Transverse colon (tissue), 4 donors: Measurements from ENCODE around the gene GAS2L2. TPM values are rescaled to one million over a fixed set of nuclear protein-coding genes. Genes with fewer than 3 reads are reported as not detected.

Experiments
- DNase-seq: peaks from one replicate; pipeline ENCODE4 v3.0.0-alpha.2; 2019
- H3K27ac ChIP-seq, 4 donors: fragments of 200-600 bp; sonication (generic); 2 replicates each; pipeline ENCODE4 v1.5.1; 2016 to 2018; ENCODE audit warnings: inconsistent platforms in 4 of 4
- H3K27me3 ChIP-seq: fragments of 200-600 bp; sonication (generic); 2 replicates; pipeline ENCODE4 v1.5.1; 2017; ENCODE audit warnings: inconsistent platforms
- H3K36me3 ChIP-seq, 4 donors: fragments of 200-600 bp; sonication (generic); 2 replicates each; pipeline ENCODE4 v1.5.1; 2017 to 2019; ENCODE audit warnings: inconsistent platforms in 4 of 4
- H3K4me1 ChIP-seq, 4 donors: fragments of 200-600 bp; sonication (generic); 2 replicates each; pipeline ENCODE4 v1.5.1; 2017 to 2020; ENCODE audit warnings: inconsistent platforms in 4 of 4
- H3K4me3 ChIP-seq, 4 donors: fragments of 200-600 bp; sonication (generic); 1 replicate in 1 of 4; 2 replicates in 3 of 4; pipeline versions ENCODE4 v1.5.1 to v1.6.1; 2017 to 2019; ENCODE audit warnings: inconsistent platforms in 4 of 4
- H3K9me3 ChIP-seq, 2 donors: fragments of 200-600 bp; sonication (generic); 2 replicates each; pipeline ENCODE4 v1.5.1; 2017 to 2019; ENCODE audit warnings: inconsistent platforms in 2 of 2
- CTCF ChIP-seq, 5 experiments: fragments of 200-600 bp in 3 of 5; fragments of 450-650 bp in 2 of 5; sonication (generic) in 3 of 5; IDR thresholded peaks; 1 replicate in 2 of 5; 2 replicates in 3 of 5; pipeline ENCODE4 v1.5.1; 2016 to 2017; ENCODE audit warnings: antibody characterized with exemption in 5 of 5, inconsistent platforms in 3 of 5, mild to moderate bottlenecking in 2 of 5, moderate library complexity in 1 of 5
- EP300 ChIP-seq: sonication (generic); formaldehyde crosslinking; IDR thresholded peaks from one replicate; pipeline ENCODE4 v1.6.1; 2017; ENCODE audit warnings: antibody characterized with exemption, low read depth
- POLR2A ChIP-seq: fragments of 450-650 bp; IDR thresholded peaks from one replicate; pipeline ENCODE4 v1.6.1; 2016; ENCODE audit warnings: antibody characterized with exemption, mild to moderate bottlenecking, moderate library complexity
- POLR2AphosphoS5 ChIP-seq, 3 donors: sonication (generic); formaldehyde crosslinking; IDR thresholded peaks; one replicate each; pipeline ENCODE4 v1.6.1; 2016; ENCODE audit warnings: antibody characterized with exemption in 3 of 3
- WGBS, 2 donors: methylation state at CpG; one replicate each; pipeline ENCODE4 v1.1.5; 2018; ENCODE audit warnings: low coverage in 1 of 2; 5-methylcytosine and 5-hydroxymethylcytosine counted together
- in situ Hi-C, 4 donors: fragments of 200-750 bp; cut with MboI; loops; one replicate each; pipeline versions ENCODE4 v1.15.0 to v1.15.1; 2017; ENCODE audit warnings: low sequenced_read_pairs in 3 of 4, low pct_ligation_motif_present in 1 of 4, low pct_unique_long_range_greater_than_20kb in 1 of 4
- intact Hi-C: fragments of 100-400 bp; cut with DNase I; formaldehyde crosslinking; loops from one replicate; pipeline ENCODE4 v1.15.1; 2023; ENCODE audit warnings: low total_unique reads
- total RNA-seq, 4 donors: library from RNA; depleted of rRNA; stranded (reverse); fragments of >200 nt; gene quantifications; one replicate each; pipeline ENCODE4 v1.1.0, GENCODE V29; 2016

Gene GAS2L2
- total RNA-seq, 4 donors from 2014 or later = not detected

DNA sequence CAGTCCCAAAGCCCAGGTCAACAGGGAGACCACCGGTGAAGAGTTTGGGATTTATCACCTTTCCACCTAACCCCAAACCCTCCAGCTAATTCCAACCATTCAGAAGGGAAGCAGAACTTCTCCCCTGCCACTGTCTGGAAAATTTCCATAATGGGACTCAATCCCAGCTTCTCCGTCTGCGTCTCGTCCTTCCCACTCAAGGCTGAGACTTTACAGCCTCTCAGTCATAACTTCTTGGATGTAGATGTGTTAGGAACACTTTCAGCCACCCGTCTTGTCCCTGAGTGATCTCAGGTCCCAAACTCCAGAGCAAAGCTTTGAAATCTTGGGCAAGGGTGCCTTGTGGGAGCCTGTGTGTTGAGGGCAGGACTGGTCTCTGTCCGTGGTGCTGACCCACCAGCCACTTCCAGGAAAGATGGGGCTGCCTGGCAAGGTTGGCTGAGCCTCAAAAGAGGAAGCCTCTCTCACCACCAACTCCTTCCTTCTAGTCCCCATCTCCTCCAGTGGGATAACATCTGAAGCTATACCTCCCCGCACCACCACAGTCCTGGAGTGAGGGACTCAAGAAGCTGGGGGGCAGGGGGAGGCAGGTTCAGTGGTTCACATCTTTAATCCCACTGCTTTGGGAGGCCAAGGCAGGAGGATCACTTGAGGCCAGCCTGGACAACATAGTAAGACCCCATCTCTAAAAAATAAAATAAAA lies 9.3 kb downstream of the GAS2L2 start:
- no peak for DNase-seq
- no peaks in the 10 kb centered on the region for H3K36me3 ChIP-seq
- no peaks in the 10 kb centered on the region for H3K9me3 ChIP-seq
- peaks cover 0 to 7% (median 5%) of the 10 kb centered on the region in 4 donors for H3K4me1 ChIP-seq
- intact Hi-C loops (loop anchor here (10.0 kb wide), 2 partner anchors 49 to 129 kb away; no protein-coding TSS in a partner anchor), in situ Hi-C loops (loop anchor here (10.0 to 25.0 kb wide), 4 partner anchors 131 to 606 kb away; partner anchors contain the start of genes NLE1 (in 1 of the 4) and UNC45B (in 1 of the 4))
- H3K27me3 ChIP-seq = peaks cover 48% of the 10 kb centered on the region
- WGBS, 2 donors = 51 to 80% methylated on average over 1 to 7 of the region's 7 CpGs
- TF ChIP-seq EP300 (no peak), CTCF (IDR thresholded peaks at IDR 0.05) (no peak), POLR2AphosphoS5 (IDR thresholded peaks at IDR 0.05) (no peak), POLR2A (no peak)
- no peak overlapping the region for H3K4me3 ChIP-seq
- H3K27ac ChIP-seq = no peak overlapping the region

GRCh38 chr17:35742896-35743477 lies 10.1 kb downstream of the GAS2L2 start:
- H3K36me3 ChIP-seq = no peaks in the 10 kb centered on the region
- peaks cover 43% of the 10 kb centered on the region for H3K27me3 ChIP-seq
- intact Hi-C loops = loop anchor here (10.0 kb wide), 2 partner anchors 48 to 128 kb away; no protein-coding TSS in a partner anchor
- no peak for TF ChIP-seq CTCF (IDR thresholded peaks at IDR 0.05)
- no peak for TF ChIP-seq POLR2AphosphoS5 (IDR thresholded peaks at IDR 0.05)
- TF ChIP-seq POLR2A = no peak
- no peak for TF ChIP-seq EP300
- peaks cover 0 to 7% (median 5%) of the 10 kb centered on the region in 4 donors for H3K4me1 ChIP-seq
- no peak overlapping the region for H3K4me3 ChIP-seq
- WGBS, 2 donors = 67 to 80% methylated on average over 1 to 7 of the region's 7 CpGs
- DNase-seq = no peak
- no peaks in the 10 kb centered on the region for H3K9me3 ChIP-seq
- H3K27ac ChIP-seq = no peak overlapping the region
- in situ Hi-C loops = loop anchor here (10.0 to 25.0 kb wide), 4 partner anchors 131 to 606 kb away; partner anchors contain the start of genes NLE1 (in 1 of the 4) and UNC45B (in 1 of the 4)

- WGBS, 2 donors = 71 to 79% methylated on average over 5 to 7 of the region's 7 CpGs
- Histone ChIP-seq H3K36me3 (no peaks in the 10 kb centered on the region), H3K4me1 (peaks cover 0 to 7% (median 5%) of the 10 kb centered on the region in 4 donors), H3K4me3 (no peak overlapping the region), H3K27ac (no peak overlapping the region), H3K27me3 (peaks cover 43% of the 10 kb centered on the region), H3K9me3 (no peaks in the 10 kb centered on the region)
- DNase-seq = no peak
- in situ Hi-C loops (loop anchor here (10.0 to 25.0 kb wide), 4 partner anchors 130 to 605 kb away; partner anchors contain the start of genes NLE1 (in 1 of the 4) and UNC45B (in 1 of the 4)), intact Hi-C loops (loop anchor here (10.0 kb wide), 2 partner anchors 48 to 128 kb away; no protein-coding TSS in a partner anchor)
- no peak for TF ChIP-seq EP300
- TF ChIP-seq POLR2A = no peak
- TF ChIP-seq CTCF (IDR thresholded peaks at IDR 0.05) = no peak
- no peak for TF ChIP-seq POLR2AphosphoS5 (IDR thresholded peaks at IDR 0.05)
These were observed 10.5 kb downstream of the GAS2L2 start for GRCh38 chr17:35742496-35742895.
